NCI-H1105 (cell line): Measurements from ENCODE around the gene C16orf78.
"Not testable (repeated sequence)": the region's sequence is repeated elsewhere in the genome, so short reads cannot be mapped to it uniquely, and the experiment has no call there.

Experiments used
- DNase-seq: peaks from one replicate; lab custom pipeline; 2025; lab: John Stamatoyannopoulos, UW

The C16orf78 gene

DNA sequence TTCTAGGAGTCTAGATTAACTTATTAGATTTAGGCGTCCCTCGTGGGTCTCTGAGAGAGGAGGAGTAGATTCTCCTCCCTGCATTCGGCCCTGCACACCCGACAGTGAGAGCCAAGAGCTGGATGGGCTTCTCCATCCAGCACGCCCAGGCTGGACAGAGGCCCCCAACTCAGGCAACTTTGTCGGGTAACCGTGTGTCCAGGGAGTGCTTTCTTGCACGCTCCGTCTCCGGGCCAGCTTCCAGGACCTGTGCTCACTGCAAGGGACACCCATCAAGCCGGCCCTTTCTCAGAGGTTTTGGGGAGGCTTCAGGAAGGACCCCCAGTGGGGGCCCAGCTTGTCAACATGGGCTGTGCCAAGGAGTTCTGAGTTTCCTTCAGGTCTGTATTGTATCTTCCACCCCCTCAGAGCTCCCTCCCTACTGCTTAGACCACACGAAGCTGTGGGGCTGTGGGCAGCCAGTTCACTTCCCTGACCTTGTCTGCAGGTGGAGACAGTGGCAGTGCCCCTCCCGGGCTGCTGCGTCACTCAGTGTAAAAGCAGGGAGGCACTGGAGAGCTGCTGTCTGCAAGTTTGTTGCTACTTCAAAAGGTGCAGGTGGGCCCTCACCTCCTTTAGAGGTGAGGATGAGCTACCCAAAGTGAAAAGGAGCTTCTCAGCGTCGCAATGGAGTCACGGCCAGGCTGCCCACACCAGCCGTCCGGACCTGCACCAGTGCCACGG, 24.0 kb upstream of the C16orf78 start:
- no peak for DNase-seq

DNA sequence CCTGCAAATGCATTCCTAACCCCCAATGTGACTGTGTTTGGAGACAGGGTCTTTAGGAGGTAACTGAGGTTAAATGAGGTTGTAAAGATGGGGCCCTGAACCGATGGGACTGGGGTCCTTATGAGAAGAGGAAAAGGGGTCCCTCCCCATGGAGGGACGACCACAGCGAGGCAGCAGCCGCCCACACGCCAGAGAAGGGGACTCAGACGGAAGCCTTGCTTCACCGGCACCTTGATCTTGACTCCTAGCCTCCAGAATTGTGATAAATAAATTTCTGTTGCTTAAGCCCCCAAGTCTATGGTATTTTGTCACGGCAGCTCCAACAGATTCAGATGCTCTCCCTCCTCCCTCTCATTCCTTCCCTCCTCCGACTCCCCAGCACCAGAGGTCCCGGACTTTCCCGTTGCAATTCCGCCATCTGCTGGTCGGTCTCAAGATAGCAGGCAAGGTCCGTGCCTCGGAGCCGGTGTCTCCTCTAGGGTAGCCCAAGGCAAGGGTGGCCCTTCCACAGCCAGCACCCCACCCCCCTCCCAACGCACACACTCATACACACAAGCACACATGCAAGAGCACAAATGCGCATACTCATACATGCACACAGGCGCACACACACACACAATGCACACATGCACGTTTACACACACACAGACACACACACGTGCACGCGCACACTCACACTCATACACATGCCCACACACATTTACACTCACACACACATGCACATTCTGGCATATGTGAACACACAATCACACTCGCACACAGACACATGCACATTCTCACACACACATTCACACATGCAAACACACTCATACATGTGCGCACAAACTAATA, 23.1 kb upstream of the C16orf78 start:
- DNase-seq = peak; percentile 42

DNA sequence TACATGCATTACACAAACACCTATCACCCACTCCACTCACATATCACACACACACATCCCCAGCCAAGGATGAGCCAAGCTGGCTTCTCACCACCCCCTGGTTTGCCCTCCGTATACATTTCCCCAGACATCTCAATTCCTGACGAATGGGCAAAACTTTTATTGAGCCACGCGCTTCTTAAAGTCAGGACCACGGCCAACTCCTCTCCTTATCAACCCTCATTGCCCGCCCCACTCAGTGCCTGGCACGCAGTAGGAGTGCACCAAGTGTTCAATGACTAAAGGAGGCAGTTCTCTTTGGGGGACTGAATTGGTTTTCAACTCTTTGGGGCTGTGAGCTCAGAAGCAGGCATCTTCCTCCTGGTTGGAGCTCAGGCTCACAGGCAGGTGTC, 22.5 kb upstream of the C16orf78 start:
- DNase-seq = no peak

DNA sequence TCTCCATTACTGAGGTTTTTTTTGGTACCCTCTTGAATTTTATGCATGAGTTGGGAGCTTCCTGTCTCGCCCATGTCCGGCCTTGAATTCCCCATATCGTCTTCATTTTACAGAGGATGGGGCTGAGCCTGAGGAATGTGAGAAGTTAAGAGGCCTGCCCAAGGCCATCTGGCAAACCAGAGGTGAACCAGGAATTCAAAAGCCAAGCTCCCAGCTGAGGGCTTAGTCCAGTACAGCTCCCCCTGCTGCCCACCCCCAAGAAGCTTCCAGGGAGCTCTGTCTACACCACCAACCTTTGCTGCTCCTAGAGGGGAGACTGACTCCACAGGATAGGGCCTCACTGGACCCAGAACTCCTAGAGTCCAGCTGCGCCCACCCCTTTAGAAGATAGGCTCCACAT, 20.7 kb upstream of the C16orf78 start:
- DNase-seq = no peak

DNA sequence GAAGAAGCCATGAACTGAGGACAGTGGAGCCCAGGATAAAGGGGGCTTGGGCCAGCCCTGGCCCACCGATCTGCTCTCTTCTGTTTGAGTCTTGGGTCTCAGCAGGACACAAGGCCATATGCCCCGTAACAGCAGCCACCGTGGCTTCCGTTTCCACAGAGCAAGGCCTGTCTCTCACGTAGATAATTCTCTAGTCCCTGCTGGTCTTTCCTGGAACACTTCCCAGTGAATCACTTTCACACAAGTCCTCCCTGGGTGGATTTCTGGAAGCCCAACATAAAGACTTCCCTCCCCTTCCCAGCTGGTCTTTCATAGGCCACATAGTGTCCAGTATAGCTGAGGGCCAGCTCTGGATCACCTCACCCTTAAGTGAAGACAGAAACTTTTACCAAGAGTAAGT, 19.9 kb upstream of the C16orf78 start:
- DNase-seq = no peak

DNA sequence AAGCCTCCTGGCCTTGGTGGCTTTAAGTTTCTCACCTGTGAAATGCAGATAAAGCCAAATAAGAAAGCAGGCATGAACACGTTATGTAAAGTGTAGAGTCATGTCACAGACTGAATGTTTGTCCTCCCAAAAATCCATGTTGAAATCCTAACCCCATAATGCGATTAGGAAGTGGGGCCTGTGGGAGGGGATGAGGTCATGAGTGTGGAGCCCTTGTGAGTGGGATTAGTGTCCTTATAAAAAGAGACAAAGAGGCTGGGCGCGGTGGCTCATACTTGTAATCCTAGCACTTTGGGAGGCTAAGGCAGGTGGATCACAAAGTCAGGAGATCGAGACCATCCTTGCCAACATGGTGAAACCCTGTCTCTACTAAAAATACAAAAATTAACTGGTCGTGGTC, 19.5 kb upstream of the C16orf78 start:
- DNase-seq = no peak

DNA sequence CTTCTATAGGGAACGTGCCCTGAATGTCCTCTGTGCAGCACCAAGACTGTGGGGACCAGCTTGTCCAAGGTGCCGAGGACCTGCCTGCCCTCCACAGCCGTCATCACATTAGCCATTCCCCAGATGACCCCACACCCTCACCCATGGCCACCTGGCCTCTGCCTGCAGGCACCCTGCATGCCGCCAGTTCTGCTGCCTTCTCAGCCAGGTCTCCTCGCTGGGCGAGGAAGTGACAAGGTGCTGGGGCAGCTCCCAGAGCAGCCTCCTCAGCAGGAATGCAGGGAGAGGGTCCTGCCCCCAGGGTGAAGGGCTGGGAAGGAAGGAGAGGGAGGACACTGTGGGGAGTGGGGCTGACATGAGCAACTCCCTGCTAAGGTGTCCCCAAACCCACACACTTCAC, 18.6 kb upstream of the C16orf78 start:
- DNase-seq = no peak

DNA sequence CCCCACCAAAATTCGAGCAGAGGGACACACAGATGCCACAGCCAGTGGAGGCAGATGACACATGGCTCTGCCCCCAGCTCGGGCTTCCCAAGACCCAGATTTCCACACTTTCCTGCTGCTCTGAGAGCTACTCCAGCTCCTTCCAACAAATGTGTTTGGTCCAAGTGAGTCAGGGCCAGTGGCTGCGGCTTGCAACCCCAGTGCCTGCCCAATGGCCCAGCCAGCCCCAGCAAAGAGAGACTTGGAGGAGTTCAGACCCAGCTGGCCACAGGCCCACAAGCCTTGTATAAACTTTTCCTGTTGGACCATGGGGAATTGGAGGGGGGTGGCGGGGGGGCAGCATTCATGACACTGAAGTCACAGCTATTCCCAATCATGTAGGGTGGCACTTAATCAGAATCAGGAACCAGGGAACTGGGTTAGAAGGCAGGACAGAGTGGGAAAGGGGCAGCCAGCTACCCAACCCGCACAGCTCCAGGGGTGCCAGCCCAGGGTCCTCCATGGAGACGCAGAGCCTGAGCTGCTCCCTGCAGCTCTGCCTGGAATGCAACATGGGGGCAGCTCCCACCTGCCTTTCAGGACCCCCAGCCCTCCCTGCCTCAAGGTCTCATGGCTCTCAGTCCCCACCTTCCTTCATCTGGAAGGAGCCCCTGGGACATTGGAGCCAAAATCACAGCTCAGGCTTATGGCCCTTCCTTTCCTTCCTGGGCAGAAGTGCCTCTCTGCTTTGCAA, 17.5 kb upstream of the C16orf78 start:
- no peak for DNase-seq

DNA sequence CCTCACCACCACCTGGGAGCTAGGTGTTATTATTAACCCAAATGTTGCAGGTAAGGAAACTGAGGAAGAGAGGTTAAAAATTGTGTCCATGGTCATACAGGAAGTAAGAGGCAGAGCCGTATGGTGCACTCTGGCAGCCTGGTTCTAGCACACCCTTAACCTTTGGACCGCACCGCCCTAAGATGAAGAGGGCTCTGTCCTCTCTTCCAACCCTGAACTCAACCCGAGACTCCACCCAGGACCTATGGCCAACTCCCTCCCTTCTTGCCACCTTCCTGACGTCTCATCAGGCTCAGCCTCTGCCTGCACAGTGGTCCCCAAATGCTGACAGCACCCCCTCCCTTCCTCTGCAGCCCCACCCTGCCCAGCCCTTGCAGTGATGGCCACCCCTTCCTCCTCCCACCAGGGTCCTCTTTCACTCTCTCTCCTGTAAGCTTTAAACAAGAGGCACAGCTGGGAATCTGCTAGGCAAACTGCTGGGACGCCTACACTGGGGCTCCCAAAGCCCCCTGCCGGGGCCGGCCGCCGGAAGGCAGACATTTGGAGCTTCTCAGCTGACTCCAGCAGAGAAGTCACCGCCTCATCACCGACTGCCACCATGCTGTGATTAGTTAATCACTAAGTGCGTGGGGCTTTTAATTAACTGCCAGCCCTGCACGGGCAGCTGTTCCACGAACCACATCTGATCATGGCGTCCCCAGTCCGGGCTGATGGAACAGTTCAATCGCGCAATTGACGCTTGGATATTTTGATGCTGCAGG, 16.7 kb upstream of the C16orf78 start:
- DNase-seq = no peak

DNA sequence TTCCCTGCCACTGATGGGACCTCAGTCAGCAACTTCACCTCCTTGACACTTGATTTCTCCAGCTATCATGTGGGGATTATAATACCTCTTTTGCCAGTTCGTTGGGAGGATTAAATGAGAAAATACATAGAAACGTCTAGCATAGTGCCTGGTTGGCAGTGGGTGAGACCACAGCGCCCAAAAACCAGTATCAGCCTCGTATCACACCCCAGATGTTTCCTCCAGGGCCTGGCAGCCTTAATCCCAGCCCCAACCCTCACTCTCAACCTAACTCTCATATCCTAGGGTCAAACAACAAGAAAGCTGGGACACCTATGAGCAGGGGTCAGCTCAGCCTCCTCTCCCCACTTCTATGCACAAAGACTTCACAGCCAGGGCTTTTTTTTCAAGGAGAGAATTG, 14.0 kb upstream of the C16orf78 start:
- DNase-seq = no peak

DNA sequence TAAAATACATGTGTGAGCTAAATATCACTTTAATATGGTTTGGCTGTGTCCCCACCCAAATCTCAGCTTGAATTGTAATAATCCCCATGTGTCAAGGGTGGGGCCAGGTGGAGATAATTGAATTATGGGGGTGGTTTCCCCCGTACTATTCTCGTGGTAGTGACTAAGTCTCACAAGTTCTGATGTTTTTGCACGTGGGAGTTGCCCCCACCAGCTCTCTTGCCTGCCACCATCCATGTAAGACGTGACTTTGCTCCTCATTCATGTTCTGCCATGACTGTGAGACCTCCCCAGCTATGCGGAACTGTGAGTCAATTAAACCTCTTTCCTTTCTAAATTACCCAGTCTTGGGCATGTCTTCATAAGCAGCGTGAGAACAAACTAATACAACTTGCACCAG, 11.9 kb upstream of the C16orf78 start:
- not testable (repeated sequence) for DNase-seq

DNA sequence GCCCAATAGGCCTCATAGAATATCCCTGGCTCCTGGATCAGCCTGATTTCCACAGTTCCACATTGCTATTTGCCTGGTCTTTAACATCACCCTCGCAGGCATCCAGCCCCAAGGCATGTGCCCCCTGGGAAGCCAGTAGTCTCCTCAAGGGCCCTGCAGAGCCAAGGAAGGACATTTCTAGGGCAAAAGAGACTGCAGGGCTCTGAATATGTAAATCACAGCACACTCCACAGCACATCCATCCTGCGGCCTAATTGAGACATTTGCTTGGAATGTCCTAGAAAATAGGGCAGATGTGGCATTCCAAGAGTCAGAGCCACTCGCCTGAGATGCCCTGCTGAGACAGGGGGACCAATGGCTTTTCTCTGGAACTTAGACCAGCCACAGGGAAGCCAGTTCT, 11.4 kb upstream of the C16orf78 start:
- no peak for DNase-seq

DNA sequence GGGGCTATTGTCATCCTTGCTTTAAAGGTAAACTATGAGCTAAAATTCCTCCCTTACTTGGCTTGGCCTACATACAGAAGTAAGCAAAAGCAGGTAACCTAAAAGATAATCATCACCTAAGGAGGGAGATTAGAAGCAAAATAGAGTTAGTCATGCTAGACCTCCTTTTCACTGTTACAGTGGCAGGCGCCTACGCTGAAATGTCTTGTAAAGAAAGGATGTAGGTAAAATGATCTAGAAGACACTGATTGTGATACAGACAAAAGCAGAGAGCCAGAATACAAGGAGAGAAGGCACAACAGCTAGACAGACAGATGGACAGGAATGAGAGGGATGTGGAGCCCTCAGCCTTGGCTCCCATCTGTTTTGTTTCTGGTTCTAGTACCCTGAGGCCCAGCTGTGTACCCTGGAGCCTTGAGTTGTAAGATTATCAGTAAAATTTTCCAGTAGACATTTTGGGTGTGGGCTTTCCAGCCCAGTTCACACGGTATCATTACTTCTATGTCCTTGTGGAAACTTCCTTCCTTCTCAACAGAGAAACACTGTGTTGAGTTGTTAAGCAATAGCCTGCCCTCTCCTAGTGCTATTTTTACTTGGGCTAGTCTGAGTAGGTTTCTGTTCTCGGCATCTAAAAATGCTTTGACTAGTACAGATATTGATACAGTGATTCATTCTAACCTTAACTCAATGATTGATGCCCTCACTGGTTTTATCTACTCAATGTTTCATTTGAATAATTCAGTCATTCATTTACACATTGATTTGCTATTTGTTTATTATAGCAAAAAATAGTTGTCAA, 7.7 kb upstream of the C16orf78 start:
- no peak for DNase-seq

DNA sequence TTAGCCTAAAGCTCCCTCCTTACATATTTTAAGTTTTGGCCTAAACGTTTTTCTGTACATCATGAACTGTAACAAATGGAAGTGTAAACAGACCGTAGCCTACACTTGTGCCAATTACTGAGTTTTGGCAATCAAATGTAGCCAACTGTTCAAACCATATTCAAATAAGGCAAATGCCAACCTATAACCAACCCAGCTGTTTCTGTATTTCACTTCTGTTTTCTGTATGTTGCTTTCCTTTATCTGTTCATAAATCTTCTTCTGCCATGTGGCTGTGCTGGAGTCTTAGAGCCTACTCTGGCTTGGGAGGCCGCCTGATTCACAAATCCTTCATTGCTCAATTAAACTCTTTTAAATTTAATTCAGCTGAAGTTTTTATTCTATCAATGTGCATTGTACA, 6.9 kb upstream of the C16orf78 start:
- no peak for DNase-seq

DNA sequence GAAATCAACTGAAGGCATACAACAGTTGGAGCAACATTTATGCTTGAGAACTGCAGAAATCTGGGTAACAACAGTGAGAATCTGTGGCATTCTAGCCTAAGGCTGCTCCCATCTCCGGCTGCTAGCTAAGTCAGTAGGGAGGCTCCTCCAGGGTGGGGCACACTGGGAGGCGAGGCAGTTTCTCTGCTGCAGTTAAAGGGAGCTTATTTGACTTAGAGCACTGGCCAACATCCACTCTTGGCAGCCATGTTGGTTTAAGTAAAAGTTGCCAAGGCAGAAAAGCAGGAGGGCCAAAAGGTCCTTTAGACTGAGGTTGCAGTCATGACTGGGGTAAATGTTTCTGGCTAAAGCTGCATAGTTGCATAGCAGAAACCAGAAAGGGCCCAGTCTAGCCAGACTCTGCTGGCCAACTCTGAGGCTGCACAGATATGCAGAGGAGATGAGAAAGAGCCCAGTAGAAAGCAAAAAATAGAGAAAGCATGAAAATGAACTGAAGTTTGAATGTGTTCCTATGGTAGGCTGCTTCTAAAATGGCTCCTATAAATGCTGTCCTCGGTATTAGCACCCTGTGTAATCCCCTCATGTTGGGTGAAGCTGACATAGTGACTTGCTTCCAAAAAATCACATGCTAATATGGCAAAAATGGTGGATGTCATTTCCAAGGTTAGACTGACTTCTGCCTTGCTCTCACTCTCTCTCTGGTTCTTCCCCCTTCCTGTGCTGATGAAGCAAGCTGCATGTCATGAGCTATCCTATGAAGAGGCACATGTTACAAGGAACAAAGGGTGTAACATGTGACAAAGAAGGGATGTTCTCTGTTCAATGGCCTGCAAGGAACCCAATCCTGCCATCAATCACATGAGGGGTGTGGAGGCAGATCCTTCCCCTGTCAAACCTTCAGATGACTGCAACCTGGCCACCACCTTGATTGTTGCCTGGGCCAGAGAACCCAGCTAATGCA, 3.7 kb upstream of the C16orf78 start:
- DNase-seq = no peak

DNA sequence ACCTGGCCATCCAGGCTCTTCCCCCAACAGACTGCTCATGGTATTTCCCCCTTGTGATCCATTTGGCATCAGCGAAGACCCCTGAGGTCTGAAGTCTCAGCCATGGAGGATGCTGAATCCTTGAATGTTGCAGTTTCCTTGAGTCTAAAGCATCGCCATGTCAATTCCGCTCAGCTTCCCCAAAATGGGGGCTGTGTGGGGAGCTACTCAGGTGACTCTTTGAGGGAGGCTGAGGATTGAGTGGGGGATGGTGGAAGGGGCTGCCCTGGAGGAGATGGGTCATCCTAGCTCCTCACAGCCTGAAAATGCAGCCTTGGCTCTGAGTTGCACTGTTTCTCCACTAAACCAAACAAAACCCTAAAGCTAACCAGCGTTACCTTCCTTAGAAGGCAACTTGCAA, 2.6 kb downstream of the C16orf78 start:
- DNase-seq = no peak

DNA sequence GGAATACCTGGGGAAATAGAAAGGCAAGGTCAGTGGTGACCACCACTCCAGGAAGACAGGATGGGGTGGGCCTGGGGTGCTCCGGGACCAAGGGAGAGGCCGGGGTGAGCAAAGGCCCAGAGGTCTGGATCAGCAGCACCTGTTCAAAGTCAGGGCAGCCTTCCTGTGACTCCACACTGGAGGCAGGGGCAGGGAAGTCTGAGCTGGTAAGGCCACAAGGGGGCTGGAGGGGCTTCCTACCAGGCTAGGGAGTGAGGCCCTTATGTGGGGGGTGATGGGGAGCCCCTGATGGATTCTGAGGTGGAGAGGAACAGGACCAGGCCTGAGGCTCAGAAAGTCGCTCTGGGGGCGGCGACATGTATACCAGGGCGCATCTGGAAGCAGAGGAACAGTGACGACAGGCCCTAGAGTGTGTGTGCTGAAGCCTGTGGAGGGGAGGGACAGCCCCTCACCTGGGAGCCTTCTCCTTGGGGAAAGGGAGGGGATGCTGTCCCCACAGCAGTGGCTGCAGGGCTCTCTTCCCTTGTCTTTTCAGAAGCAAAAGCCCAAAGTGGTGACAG, 3.7 kb downstream of the C16orf78 start:
- DNase-seq = no peak

DNA sequence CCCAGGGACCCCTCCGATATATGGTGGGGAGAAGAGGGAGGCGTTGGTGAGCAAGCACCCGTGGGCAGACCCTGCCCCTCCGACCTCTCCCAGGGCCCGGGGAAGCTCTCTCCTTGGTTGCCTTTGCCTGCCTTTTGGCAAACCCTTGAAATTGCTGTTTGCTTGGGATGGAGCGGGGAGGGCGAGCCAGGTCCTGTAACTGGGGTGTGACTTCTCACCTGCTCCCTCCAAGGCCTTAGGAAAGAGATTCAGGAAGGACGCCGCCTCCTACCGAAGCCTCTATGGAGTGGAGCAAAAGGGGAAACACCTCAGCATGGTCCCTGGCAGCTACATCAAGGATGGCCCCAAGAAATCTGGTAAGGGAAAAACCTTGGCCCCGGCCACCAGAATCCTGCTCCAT, 4.6 kb downstream of the C16orf78 start:
- DNase-seq = no peak

DNA sequence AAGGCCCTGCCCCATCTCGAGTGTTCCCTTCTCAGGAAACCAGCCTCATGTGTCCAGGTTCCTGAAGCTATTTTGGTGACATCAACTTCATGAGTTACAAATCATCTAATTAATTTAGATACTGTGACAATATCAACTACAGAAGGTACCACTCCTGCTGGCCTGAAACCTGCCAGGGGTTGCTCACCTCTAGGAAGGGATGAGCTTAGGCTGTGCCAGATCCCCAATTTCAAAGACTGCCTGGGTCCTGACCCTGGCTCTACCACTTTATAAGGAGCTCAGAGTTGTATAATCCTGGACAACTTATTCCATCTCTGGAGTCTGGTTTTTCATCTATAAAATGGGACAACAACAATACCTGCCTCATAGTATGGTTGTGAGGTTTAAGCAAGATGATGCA, 5.2 kb downstream of the C16orf78 start:
- DNase-seq = no peak

DNA sequence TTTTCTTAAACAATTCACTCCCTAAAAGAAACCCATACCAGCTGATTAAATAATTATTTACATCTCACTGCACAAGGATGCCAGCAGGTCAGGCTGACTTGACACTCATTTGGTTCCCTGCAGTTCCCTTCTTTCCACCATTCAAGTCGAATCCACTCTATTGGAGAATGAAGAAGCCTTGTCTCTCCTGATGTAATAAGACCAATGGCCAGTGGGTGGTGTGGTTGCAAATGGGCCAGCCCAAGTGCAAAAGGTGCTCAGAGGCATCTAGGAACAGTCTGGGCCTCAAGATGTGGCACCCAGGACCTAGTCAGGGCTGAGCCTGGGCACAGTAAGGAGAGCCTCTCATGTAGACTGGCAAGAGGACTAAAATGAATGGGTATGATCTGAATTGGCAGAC, 9.3 kb downstream of the C16orf78 start:
- no peak for DNase-seq
